Kidney epithelial cell (primary cell): ENCODE measurements around the gene PLAC8L1. TPM values are rescaled to one million over a fixed set of nuclear protein-coding genes. Genes with fewer than 3 reads are reported as not detected.

Experiments used
- DNase-seq: peaks from one replicate; pipeline ENCODE4 v3.0.0-alpha.2; 2010; ENCODE audit warnings: low read depth
- H3K27me3 ChIP-seq: 2 replicates; pipeline ENCODE4 v1.6.0; 2011; ENCODE audit warnings: low read length; ENCODE audit not compliant: control insufficient read depth, insufficient read depth
- H3K36me3 ChIP-seq: 2 replicates; pipeline ENCODE4 v1.5.1; 2011; ENCODE audit warnings: low read length; ENCODE audit not compliant: control insufficient read depth, insufficient read depth
- H3K4me3 ChIP-seq: 2 replicates; pipeline ENCODE4 v1.5.1; 2011; ENCODE audit warnings: low read depth, mild to moderate bottlenecking, control low read depth, low read length
- total RNA-seq: library from RNA; depleted of rRNA; stranded (reverse); fragments of >200 nt; gene quantifications from 2 replicates; pipeline ENCODE4 v1.2.3, GENCODE V29; 2015
- TF ChIP-seq, protein P1 (sequence below): IDR thresholded peaks from 2 replicates; pipeline ENCODE4 v1.5.1; 2011; ENCODE audit warnings: mild to moderate bottlenecking, moderate library complexity, low read length, control low read depth, inconsistent platforms; ENCODE audit not compliant: insufficient read depth, poor library complexity, severe bottlenecking

PLAC8L1 gene
- total RNA-seq, 1 donor from 2014 or later = not detected

DNA sequence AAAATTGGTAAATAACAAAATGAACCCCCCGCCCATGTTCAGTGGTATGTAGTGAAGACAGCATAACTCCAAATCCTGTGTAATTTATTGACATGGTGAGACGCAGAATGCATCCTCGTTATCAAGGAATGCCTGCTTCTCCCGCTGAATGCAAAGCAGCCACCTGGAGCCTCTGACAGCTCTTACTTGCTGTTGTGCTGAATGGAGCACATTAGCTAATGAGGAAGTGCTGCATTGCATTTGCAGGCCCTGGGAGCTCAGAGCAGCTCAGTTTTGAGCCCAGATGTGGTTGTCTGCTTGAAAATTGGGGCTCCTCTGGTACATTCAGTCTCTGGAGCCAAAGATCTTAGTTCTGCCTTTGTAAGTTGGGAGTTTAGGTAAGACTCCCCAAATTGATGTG is 28.9 kb downstream of the PLAC8L1 start:
- no peaks in the 10 kb centered on the region for H3K36me3 ChIP-seq
- TF ChIP-seq, protein P1, sequence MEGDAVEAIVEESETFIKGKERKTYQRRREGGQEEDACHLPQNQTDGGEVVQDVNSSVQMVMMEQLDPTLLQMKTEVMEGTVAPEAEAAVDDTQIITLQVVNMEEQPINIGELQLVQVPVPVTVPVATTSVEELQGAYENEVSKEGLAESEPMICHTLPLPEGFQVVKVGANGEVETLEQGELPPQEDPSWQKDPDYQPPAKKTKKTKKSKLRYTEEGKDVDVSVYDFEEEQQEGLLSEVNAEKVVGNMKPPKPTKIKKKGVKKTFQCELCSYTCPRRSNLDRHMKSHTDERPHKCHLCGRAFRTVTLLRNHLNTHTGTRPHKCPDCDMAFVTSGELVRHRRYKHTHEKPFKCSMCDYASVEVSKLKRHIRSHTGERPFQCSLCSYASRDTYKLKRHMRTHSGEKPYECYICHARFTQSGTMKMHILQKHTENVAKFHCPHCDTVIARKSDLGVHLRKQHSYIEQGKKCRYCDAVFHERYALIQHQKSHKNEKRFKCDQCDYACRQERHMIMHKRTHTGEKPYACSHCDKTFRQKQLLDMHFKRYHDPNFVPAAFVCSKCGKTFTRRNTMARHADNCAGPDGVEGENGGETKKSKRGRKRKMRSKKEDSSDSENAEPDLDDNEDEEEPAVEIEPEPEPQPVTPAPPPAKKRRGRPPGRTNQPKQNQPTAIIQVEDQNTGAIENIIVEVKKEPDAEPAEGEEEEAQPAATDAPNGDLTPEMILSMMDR = no peak
- H3K27me3 ChIP-seq = no peaks in the 10 kb centered on the region
- DNase-seq = no peak
- H3K4me3 ChIP-seq = no peak overlapping the region

DNA sequence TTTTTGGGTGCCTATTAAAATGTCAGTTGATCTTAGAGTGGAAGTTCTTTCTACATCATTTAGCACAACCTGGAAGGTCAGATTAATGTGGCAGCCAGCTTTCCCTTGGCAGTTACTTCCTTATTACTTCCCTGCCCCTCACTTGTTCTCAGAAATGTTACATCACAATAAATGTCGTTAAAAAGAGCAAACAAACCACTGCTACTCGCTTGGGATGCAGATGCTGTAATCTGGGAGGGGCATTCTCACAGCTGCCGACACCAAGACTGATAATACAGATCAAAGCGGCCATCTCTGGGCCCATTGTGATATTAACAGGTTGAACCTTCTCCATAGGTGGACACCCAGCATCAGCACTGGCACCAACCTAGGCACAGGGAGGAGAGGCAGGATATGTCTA is 29.3 kb downstream of the PLAC8L1 start:
- TF ChIP-seq, protein P1 = no peak

GRCh38 chr5:146073239-146073900 is 32.0 kb downstream of the PLAC8L1 start:
- Histone ChIP-seq H3K27me3 (no peaks in the 10 kb centered on the region), H3K4me3 (no peak overlapping the region), H3K36me3 (no peaks in the 10 kb centered on the region)
- DNase-seq = no peak
- TF ChIP-seq, protein P1 = no peak

More for the DNA sequence above, 29.3 kb downstream of the PLAC8L1 start:
- no peak for DNase-seq
- no peaks in the 10 kb centered on the region for H3K27me3 ChIP-seq
- H3K4me3 ChIP-seq = no peak overlapping the region
- no peaks in the 10 kb centered on the region for H3K36me3 ChIP-seq

DNA sequence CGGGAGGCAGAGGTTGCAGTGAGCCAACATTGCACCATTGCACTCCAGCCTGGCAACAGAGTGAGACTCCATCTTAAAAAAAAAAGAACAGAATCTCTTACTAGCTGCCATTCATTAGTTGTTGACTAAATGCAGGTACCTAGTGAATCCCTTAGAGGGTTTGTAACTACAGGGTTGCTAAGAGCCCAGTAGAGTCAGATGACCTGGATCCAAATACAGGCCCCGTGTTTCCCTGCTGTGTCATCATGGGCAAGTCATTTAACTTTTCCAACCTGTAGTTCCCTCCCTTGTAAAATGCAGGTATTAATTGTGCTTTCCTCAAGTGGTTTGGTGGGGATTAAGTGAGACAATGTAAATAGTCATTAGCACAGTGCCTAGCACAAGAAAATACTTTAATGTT is 32.8 kb downstream of the PLAC8L1 start:
- Histone ChIP-seq H3K27me3 (no peaks in the 10 kb centered on the region), H3K4me3 (no peak overlapping the region), H3K36me3 (no peaks in the 10 kb centered on the region)
- no peak for DNase-seq
- TF ChIP-seq, protein P1 = no peak

DNA sequence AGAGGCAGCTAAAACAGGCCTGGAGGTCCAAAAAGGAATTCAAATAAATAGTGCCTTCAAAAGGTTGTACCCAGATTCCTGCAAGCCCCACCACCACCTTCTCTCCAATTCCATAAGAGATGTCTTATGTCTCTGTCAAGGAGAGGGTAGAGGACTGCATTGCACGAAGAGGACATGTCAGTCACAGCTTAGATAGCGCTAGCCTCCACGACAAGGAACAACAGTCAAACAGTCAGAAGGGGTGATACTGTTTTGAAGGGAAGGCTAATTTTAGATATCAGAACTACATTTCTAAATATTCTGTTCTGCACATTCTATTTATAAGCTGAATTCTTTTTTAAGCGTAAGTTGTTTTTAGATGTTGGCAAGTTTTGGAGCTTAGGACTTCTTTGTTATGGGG is 34.2 kb downstream of the PLAC8L1 start:
- Histone ChIP-seq H3K27me3 (no peaks in the 10 kb centered on the region), H3K36me3 (no peaks in the 10 kb centered on the region), H3K4me3 (no peak overlapping the region)
- TF ChIP-seq, protein P1 = no peak
- DNase-seq = no peak

DNA sequence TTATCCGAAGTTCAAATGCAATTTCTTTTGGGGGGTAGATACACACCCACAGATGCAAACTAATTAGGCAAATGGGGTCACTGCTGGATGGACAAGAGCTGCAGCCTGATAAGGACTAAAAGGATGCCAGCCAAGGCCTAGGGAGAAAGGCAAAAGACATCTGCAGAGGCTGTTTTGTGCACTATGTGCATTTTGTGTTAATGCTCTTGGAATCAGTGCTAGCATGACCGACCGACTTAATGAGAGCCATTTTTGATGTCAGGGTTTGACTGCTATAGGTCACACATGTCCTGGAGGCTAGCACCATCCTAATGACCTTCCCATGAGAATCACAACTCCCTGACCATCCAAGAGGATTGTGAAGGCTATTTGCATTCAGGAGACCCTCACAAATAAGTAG is 34.6 kb downstream of the PLAC8L1 start:
- no peaks in the 10 kb centered on the region for H3K36me3 ChIP-seq
- H3K27me3 ChIP-seq = no peaks in the 10 kb centered on the region
- H3K4me3 ChIP-seq = no peak overlapping the region
- TF ChIP-seq, protein P1 = no peak
- no peak for DNase-seq
